ENCODE data around the gene ABHD16A. TPM values are rescaled to one million over a fixed set of nuclear protein-coding genes. Genes with fewer than 3 reads are reported as not detected.
A peak's percentile ranks its signal among the peaks of the same experiment; 100 is the strongest.

The ABHD16A gene
- total and polyA plus RNA-seq, 2 of the 13 experiments (the other 11 are each of a cell fraction or from before 2014, with no cell fraction given): 43.5 to 45.4 TPM

- TF ChIP-seq, protein P1, sequence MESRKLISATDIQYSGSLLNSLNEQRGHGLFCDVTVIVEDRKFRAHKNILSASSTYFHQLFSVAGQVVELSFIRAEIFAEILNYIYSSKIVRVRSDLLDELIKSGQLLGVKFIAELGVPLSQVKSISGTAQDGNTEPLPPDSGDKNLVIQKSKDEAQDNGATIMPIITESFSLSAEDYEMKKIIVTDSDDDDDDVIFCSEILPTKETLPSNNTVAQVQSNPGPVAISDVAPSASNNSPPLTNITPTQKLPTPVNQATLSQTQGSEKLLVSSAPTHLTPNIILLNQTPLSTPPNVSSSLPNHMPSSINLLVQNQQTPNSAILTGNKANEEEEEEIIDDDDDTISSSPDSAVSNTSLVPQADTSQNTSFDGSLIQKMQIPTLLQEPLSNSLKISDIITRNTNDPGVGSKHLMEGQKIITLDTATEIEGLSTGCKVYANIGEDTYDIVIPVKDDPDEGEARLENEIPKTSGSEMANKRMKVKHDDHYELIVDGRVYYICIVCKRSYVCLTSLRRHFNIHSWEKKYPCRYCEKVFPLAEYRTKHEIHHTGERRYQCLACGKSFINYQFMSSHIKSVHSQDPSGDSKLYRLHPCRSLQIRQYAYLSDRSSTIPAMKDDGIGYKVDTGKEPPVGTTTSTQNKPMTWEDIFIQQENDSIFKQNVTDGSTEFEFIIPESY (CRISPR knock-in tag; IDR thresholded peaks at IDR 0.05): peak; percentile 51
- TF ChIP-seq GATA4 (IDR thresholded peaks at IDR 0.05; ENCODE audit: borderline replicate concordance, low read depth): 0 out of 2 replicates have a peak, but pooled peaks have one; percentile 47
- TF ChIP-seq ZNF335 (CRISPR knock-in tag; IDR thresholded peaks at IDR 0.05): peak; percentile 91
- peak; percentile 99 for TF ChIP-seq CHCHD3 (CRISPR knock-in tag; IDR thresholded peaks at IDR 0.05)
- TF ChIP-seq ZNF839 (CRISPR knock-in tag; IDR thresholded peaks at IDR 0.05; ENCODE audit: borderline replicate concordance): peak; percentile 83
- TF ChIP-seq NPAS2 (CRISPR knock-in tag; IDR thresholded peaks at IDR 0.05; ENCODE audit: borderline replicate concordance): no peak
- TF ChIP-seq, protein P2, sequence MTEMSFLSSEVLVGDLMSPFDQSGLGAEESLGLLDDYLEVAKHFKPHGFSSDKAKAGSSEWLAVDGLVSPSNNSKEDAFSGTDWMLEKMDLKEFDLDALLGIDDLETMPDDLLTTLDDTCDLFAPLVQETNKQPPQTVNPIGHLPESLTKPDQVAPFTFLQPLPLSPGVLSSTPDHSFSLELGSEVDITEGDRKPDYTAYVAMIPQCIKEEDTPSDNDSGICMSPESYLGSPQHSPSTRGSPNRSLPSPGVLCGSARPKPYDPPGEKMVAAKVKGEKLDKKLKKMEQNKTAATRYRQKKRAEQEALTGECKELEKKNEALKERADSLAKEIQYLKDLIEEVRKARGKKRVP (CRISPR knock-in tag; IDR thresholded peaks at IDR 0.05): peak; percentile 60 to 76; a peak in 3 of 4 replicates
- peak; percentile 97 for TF ChIP-seq PATZ1 (CRISPR knock-in tag; IDR thresholded peaks at IDR 0.05)
- TF ChIP-seq AGO1 (IDR thresholded peaks at IDR 0.05; ENCODE audit: low read depth, low read length, poor library complexity, severe bottlenecking): no peak
- TF ChIP-seq GLMP (CRISPR knock-in tag; IDR thresholded peaks at IDR 0.05; ENCODE audit: borderline replicate concordance): no peak
- TF ChIP-seq, protein P3, sequence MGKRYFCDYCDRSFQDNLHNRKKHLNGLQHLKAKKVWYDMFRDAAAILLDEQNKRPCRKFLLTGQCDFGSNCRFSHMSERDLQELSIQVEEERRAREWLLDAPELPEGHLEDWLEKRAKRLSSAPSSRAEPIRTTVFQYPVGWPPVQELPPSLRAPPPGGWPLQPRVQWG (CRISPR knock-in tag; IDR thresholded peaks at IDR 0.05; ENCODE audit: borderline replicate concordance, low read depth): no peak
- TF ChIP-seq MTA3 (CRISPR knock-in tag; IDR thresholded peaks at IDR 0.05): peak; percentile 38; the same call in 1 of the 2 replicates
- TF ChIP-seq HDAC6 (IDR thresholded peaks at IDR 0.05; ENCODE audit: low read depth, low read length): no peak
- 0 out of 2 replicates have a peak, but pooled peaks have one; percentile 79 for TF ChIP-seq PCBP1 (IDR thresholded peaks at IDR 0.05; ENCODE audit: borderline replicate concordance, low read depth, low read length)
- TF ChIP-seq MEIS2 (CRISPR knock-in tag; IDR thresholded peaks at IDR 0.05): peak; percentile 90; the same call in 1 of the 2 replicates
- no peak for TF ChIP-seq ELF4 (CRISPR knock-in tag; IDR thresholded peaks at IDR 0.05; ENCODE audit: borderline replicate concordance)
- peak; percentile 94; the same call in 1 of the 2 replicates for TF ChIP-seq PREB (CRISPR knock-in tag; IDR thresholded peaks at IDR 0.05)
- no peak for TF ChIP-seq FOXA1 (IDR thresholded peaks at IDR 0.05)
- peak; percentile 54 for TF ChIP-seq FOXA1 (CRISPR knock-in tag; IDR thresholded peaks at IDR 0.05)
- TF ChIP-seq SMC3 (IDR thresholded peaks at IDR 0.05; ENCODE audit: low read length): no peak
- no peak for TF ChIP-seq TCF12 (IDR thresholded peaks at IDR 0.05)
- 0 out of 2 replicates have a peak, but pooled peaks have one; percentile 68 for TF ChIP-seq TCF12 (CRISPR knock-in tag; IDR thresholded peaks at IDR 0.05)
Observed at GRCh38 chr6:31739639-31740396, 36.7 kb upstream of the ABHD16A start, which contains the start of gene MSH5 (continued).
